ENCODE results near the gene FAM20C.

FAM20C gene

GRCh38 chr7:191981-192649, at the start of gene FAM20C:
Gene FAM20C (plus strand): TSS chr7:192571. CDS start chr7:193200, 629 bp downstream.
- peak; percentile 22 for DNase-seq

GRCh38 chr7:143145-143751, 49.1 kb upstream of the FAM20C start:
- no peak for DNase-seq

GRCh38 chr7:143811-144453, 48.4 kb upstream of the FAM20C start:
- DNase-seq = no peak

GRCh38 chr7:144454-144826, 47.9 kb upstream of the FAM20C start:
- no peak for DNase-seq

- DNase-seq = no peak
Observed at GRCh38 chr7:145863-146262, 46.5 kb upstream of the FAM20C start.

- DNase-seq = no peak
Observed at GRCh38 chr7:148543-148931, 43.8 kb upstream of the FAM20C start.

GRCh38 chr7:148932-149790, 43.2 kb upstream of the FAM20C start:
- DNase-seq = peak; percentile 95

GRCh38 chr7:149791-150636, 42.4 kb upstream of the FAM20C start:
- DNase-seq = peak; percentile 22

GRCh38 chr7:150811-151221, 41.6 kb upstream of the FAM20C start:
- DNase-seq = no peak

- no peak for DNase-seq
Observed at GRCh38 chr7:151346-152050, 40.9 kb upstream of the FAM20C start.

GRCh38 chr7:152702-153391, 39.5 kb upstream of the FAM20C start:
- no peak for DNase-seq

- no peak for DNase-seq
Observed at GRCh38 chr7:153604-154003, 38.8 kb upstream of the FAM20C start.

- DNase-seq = no peak
Observed at GRCh38 chr7:154096-154799, 38.1 kb upstream of the FAM20C start.

GRCh38 chr7:155469-155900, 36.9 kb upstream of the FAM20C start:
- DNase-seq = no peak

GRCh38 chr7:156111-157007, 36.0 kb upstream of the FAM20C start:
- no peak for DNase-seq

GRCh38 chr7:157008-157310, 35.4 kb upstream of the FAM20C start:
- DNase-seq = no peak

- no peak for DNase-seq
Observed at GRCh38 chr7:157771-158625, 34.4 kb upstream of the FAM20C start.

- no peak for DNase-seq
Observed at GRCh38 chr7:158771-159170, 33.6 kb upstream of the FAM20C start.

All from activated gamma-delta T cell treated with Interleukin-2 at 50 U/mL for 16 hours (primary cell).